HL-60/S4 treated with phorbol 12-myristate 13-acetate at 8.2 ng/mL for 4 days and 3 days (cell line): Measurements from ENCODE around the gene ERGIC1.
"Not testable (repeated sequence)": the region's sequence is repeated elsewhere in the genome, so short reads cannot be mapped to it uniquely, and the experiment has no call there.

ENCODE experiments used
- in situ Hi-C: fragments of 300-500 bp; cut with MboI; formaldehyde crosslinking; loops from 2 replicates; pipeline ENCODE4 v1.15.0; 2022; ENCODE audit warnings: low sequenced_read_pairs

The ERGIC1 gene

GRCh38 chr5:172845154-172845553 is 11.1 kb downstream of the ERGIC1 start:
- in situ Hi-C loops: no loop called here

GRCh38 chr5:172845576-172845975 is 11.5 kb downstream of the ERGIC1 start:
- in situ Hi-C loops: no loop called here

GRCh38 chr5:172846249-172846648 is 12.2 kb downstream of the ERGIC1 start:
- in situ Hi-C loops: no loop called here

- in situ Hi-C loops: no loop called here
These were observed 12.6 kb downstream of the ERGIC1 start for GRCh38 chr5:172846677-172847076.

GRCh38 chr5:172847584-172847983 is 13.5 kb downstream of the ERGIC1 start:
- in situ Hi-C loops: not testable (repeated sequence)

GRCh38 chr5:172848419-172848818 is 14.4 kb downstream of the ERGIC1 start:
- in situ Hi-C loops: no loop called here

GRCh38 chr5:172849606-172850453 is 15.8 kb downstream of the ERGIC1 start:
- in situ Hi-C loops: no loop called here

GRCh38 chr5:172850454-172850797 is 16.4 kb downstream of the ERGIC1 start:
- in situ Hi-C loops: no loop called here

- in situ Hi-C loops: not testable (repeated sequence)
These were observed 17.2 kb downstream of the ERGIC1 start for GRCh38 chr5:172851254-172851653.

- in situ Hi-C loops: no loop called here
These were observed 18.7 kb downstream of the ERGIC1 start for GRCh38 chr5:172852490-172853354.

GRCh38 chr5:172853355-172853975 is 19.4 kb downstream of the ERGIC1 start:
- in situ Hi-C loops: no loop called here

- in situ Hi-C loops: no loop called here
These were observed 20.4 kb downstream of the ERGIC1 start for GRCh38 chr5:172854451-172854871.

- in situ Hi-C loops: no loop called here
These were observed 20.9 kb downstream of the ERGIC1 start for GRCh38 chr5:172854971-172855370.

- in situ Hi-C loops: no loop called here
These were observed 21.7 kb downstream of the ERGIC1 start for GRCh38 chr5:172855597-172856292.

- in situ Hi-C loops: no loop called here
These were observed 22.3 kb downstream of the ERGIC1 start for GRCh38 chr5:172856336-172856735.

GRCh38 chr5:172857982-172858381 is 23.9 kb downstream of the ERGIC1 start:
- in situ Hi-C loops: no loop called here

GRCh38 chr5:172858511-172858989 is 24.5 kb downstream of the ERGIC1 start:
- in situ Hi-C loops: no loop called here

- in situ Hi-C loops: no loop called here
These were observed 25.1 kb downstream of the ERGIC1 start for GRCh38 chr5:172858990-172859811.

- in situ Hi-C loops: no loop called here
These were observed 25.9 kb downstream of the ERGIC1 start for GRCh38 chr5:172859966-172860365.
